Effector memory CD8-positive, alpha-beta T cell (primary cell): Measurements from ENCODE around the gene DOCK8.
A peak's percentile ranks its signal among the peaks of the same experiment; 100 is the strongest.

Source experiments
- ATAC-seq: fragments of 150-1000 bp; cut with Tn5 transposase; replicated peaks from 2 replicates; pipeline ENCODE4 v1.10.0; 2021; ENCODE audit warnings: mild to moderate bottlenecking, moderate library complexity
- DNase-seq, 3 experiments: peaks; one replicate each; pipeline ENCODE4 v3.0.0; 2021
- H3K27ac Mint-ChIP-seq, 2 donors: one replicate each; pipeline ENCODE4 v1.8.0; 2022; ENCODE audit warnings: mild to moderate bottlenecking in 2 of 2, mixed read lengths in 2 of 2, moderate library complexity in 2 of 2
- H3K27me3 Mint-ChIP-seq, 2 donors: one replicate each; pipeline ENCODE4 v1.8.0; 2022; ENCODE audit warnings: mixed read lengths in 2 of 2
- H3K36me3 Mint-ChIP-seq: one replicate; pipeline ENCODE4 v1.8.0; 2022; ENCODE audit warnings: mild to moderate bottlenecking, moderate library complexity, mixed read lengths; ENCODE audit not compliant: insufficient read depth
- H3K4me1 Mint-ChIP-seq, 2 donors: one replicate each; pipeline ENCODE4 v1.8.0; 2022; ENCODE audit warnings: low read depth in 2 of 2, mixed read lengths in 2 of 2
- H3K4me3 Mint-ChIP-seq, 2 donors: one replicate each; pipeline ENCODE4 v1.8.0; 2022; ENCODE audit warnings: mild to moderate bottlenecking in 2 of 2, mixed read lengths in 2 of 2, moderate library complexity in 2 of 2
- H3K9me3 Mint-ChIP-seq, 2 donors: one replicate each; pipeline ENCODE4 v1.8.0; 2022; ENCODE audit warnings: mixed read lengths in 2 of 2

DOCK8 gene

GRCh38 chr9:468766-469426 is 254.2 kb downstream of the DOCK8 start:
- no peak for ATAC-seq
- Mint-ChIP-seq H3K9me3 (no peaks in the 10 kb centered on the region), H3K4me3 (peak overlapping the region; percentile 88 to 89), H3K27ac (peak overlapping the region; percentile 83 to 88), H3K4me1 (peaks cover 22 to 24% of the 10 kb centered on the region in 2 donors), H3K36me3 (peaks cover 39% of the 10 kb centered on the region), H3K27me3 (no peaks in the 10 kb centered on the region)
- no peak for DNase-seq

GRCh38 chr9:469672-470551 is 255.2 kb downstream of the DOCK8 start:
- H3K9me3 Mint-ChIP-seq = no peaks in the 10 kb centered on the region
- ATAC-seq (peak; percentile 91), DNase-seq (peak; percentile 71 to 81 (median 81))
- H3K27ac Mint-ChIP-seq = peak overlapping the region; percentile 83 to 88
- peak overlapping the region; percentile 88 to 89 for H3K4me3 Mint-ChIP-seq
- H3K27me3 Mint-ChIP-seq = no peaks in the 10 kb centered on the region
- peaks cover 29% of the 10 kb centered on the region for H3K36me3 Mint-ChIP-seq
- peaks cover 22 to 24% of the 10 kb centered on the region in 2 donors for H3K4me1 Mint-ChIP-seq

GRCh38 chr9:470552-471194 is 256.0 kb downstream of the DOCK8 start:
- H3K4me1 Mint-ChIP-seq = peaks cover 22 to 24% of the 10 kb centered on the region in 2 donors
- peak; percentile 13 for ATAC-seq
- H3K36me3 Mint-ChIP-seq = peaks cover 25% of the 10 kb centered on the region
- peak overlapping the region; percentile 83 to 88 for H3K27ac Mint-ChIP-seq
- no peaks in the 10 kb centered on the region for H3K9me3 Mint-ChIP-seq
- H3K27me3 Mint-ChIP-seq = no peaks in the 10 kb centered on the region
- no peak for DNase-seq
- H3K4me3 Mint-ChIP-seq = peak overlapping the region; percentile 88 to 89

GRCh38 chr9:471320-471719 is 256.7 kb downstream of the DOCK8 start:
- no peaks in the 10 kb centered on the region for H3K27me3 Mint-ChIP-seq
- no peak for DNase-seq
- H3K27ac Mint-ChIP-seq = peak overlapping the region in 1 of 2 donors; percentile 83
- no peaks in the 10 kb centered on the region for H3K9me3 Mint-ChIP-seq
- peak overlapping the region; percentile 88 to 89 for H3K4me3 Mint-ChIP-seq
- H3K36me3 Mint-ChIP-seq = peaks cover 18% of the 10 kb centered on the region
- peaks cover 22 to 24% of the 10 kb centered on the region in 2 donors for H3K4me1 Mint-ChIP-seq
- no peak for ATAC-seq

GRCh38 chr9:472479-473075 is 257.9 kb downstream of the DOCK8 start:
- DNase-seq = no peak
- ATAC-seq = no peak
- peaks cover 18% of the 10 kb centered on the region for H3K36me3 Mint-ChIP-seq
- no peak overlapping the region for H3K4me3 Mint-ChIP-seq
- no peaks in the 10 kb centered on the region for H3K9me3 Mint-ChIP-seq
- no peaks in the 10 kb centered on the region for H3K27me3 Mint-ChIP-seq
- H3K4me1 Mint-ChIP-seq = peaks cover 22 to 24% of the 10 kb centered on the region in 2 donors
- no peak overlapping the region for H3K27ac Mint-ChIP-seq

GRCh38 chr9:477193-477592 is 262.5 kb downstream of the DOCK8 start:
- no peak overlapping the region for H3K27ac Mint-ChIP-seq
- no peaks in the 10 kb centered on the region for H3K9me3 Mint-ChIP-seq
- no peak for ATAC-seq
- H3K4me3 Mint-ChIP-seq = no peak overlapping the region
- H3K4me1 Mint-ChIP-seq = no peaks in the 10 kb centered on the region
- DNase-seq = no peak
- H3K27me3 Mint-ChIP-seq = no peaks in the 10 kb centered on the region
- peaks cover 3% of the 10 kb centered on the region for H3K36me3 Mint-ChIP-seq

- no peaks in the 10 kb centered on the region for H3K4me1 Mint-ChIP-seq
- DNase-seq = no peak
- H3K9me3 Mint-ChIP-seq = no peaks in the 10 kb centered on the region
- ATAC-seq = no peak
- no peak overlapping the region for H3K27ac Mint-ChIP-seq
- peaks cover 3% of the 10 kb centered on the region for H3K36me3 Mint-ChIP-seq
- no peaks in the 10 kb centered on the region for H3K27me3 Mint-ChIP-seq
- H3K4me3 Mint-ChIP-seq = no peak overlapping the region
Observed at GRCh38 chr9:479304-479970, 264.8 kb downstream of the DOCK8 start.

GRCh38 chr9:479971-480350 is 265.3 kb downstream of the DOCK8 start:
- Mint-ChIP-seq H3K27me3 (no peaks in the 10 kb centered on the region), H3K36me3 (peaks cover 3% of the 10 kb centered on the region), H3K4me3 (no peak overlapping the region), H3K27ac (no peak overlapping the region), H3K4me1 (no peaks in the 10 kb centered on the region), H3K9me3 (no peaks in the 10 kb centered on the region)
- no peak for ATAC-seq
- DNase-seq = no peak

GRCh38 chr9:482739-483138 is 268.1 kb downstream of the DOCK8 start:
- ATAC-seq = no peak
- H3K36me3 Mint-ChIP-seq = no peaks in the 10 kb centered on the region
- no peaks in the 10 kb centered on the region for H3K27me3 Mint-ChIP-seq

GRCh38 chr9:486156-486555 is 271.5 kb downstream of the DOCK8 start:
- Mint-ChIP-seq H3K27me3 (no peaks in the 10 kb centered on the region), H3K4me3 (no peak overlapping the region), H3K36me3 (no peaks in the 10 kb centered on the region), H3K9me3 (no peaks in the 10 kb centered on the region), H3K27ac (no peak overlapping the region), H3K4me1 (no peaks in the 10 kb centered on the region)
- DNase-seq (no peak), ATAC-seq (no peak)

More at GRCh38 chr9:482739-483138, 268.1 kb downstream of the DOCK8 start:
- no peak for DNase-seq
- Mint-ChIP-seq H3K4me3 (no peak overlapping the region), H3K9me3 (no peaks in the 10 kb centered on the region), H3K27ac (no peak overlapping the region), H3K4me1 (no peaks in the 10 kb centered on the region)

- no peaks in the 10 kb centered on the region for H3K36me3 Mint-ChIP-seq
- no peaks in the 10 kb centered on the region for H3K4me1 Mint-ChIP-seq
- H3K27me3 Mint-ChIP-seq = no peaks in the 10 kb centered on the region
- no peak overlapping the region for H3K27ac Mint-ChIP-seq
- H3K9me3 Mint-ChIP-seq = no peaks in the 10 kb centered on the region
- H3K4me3 Mint-ChIP-seq = no peak overlapping the region
- DNase-seq (no peak), ATAC-seq (no peak)
Observed at GRCh38 chr9:487429-487828, 272.8 kb downstream of the DOCK8 start.

- DNase-seq = no peak
- H3K4me3 Mint-ChIP-seq = no peak overlapping the region
- no peaks in the 10 kb centered on the region for H3K27me3 Mint-ChIP-seq
- no peak for ATAC-seq
- no peaks in the 10 kb centered on the region for H3K4me1 Mint-ChIP-seq
- H3K27ac Mint-ChIP-seq = no peak overlapping the region
- H3K36me3 Mint-ChIP-seq = no peaks in the 10 kb centered on the region
- H3K9me3 Mint-ChIP-seq = no peaks in the 10 kb centered on the region
Observed at GRCh38 chr9:488448-488847, 273.8 kb downstream of the DOCK8 start.
